IMR-90 (cell line): ENCODE measurements around the gene SIAH3. TPM values are rescaled to one million over a fixed set of nuclear protein-coding genes. Genes with fewer than 3 reads are reported as not detected.

Experiments
- ATAC-seq: fragments of 200-7000 bp; cut with Tn5 transposase; 2 replicates; pipeline ENCODE4 v1.9.1; 2020; ENCODE audit warnings: low read depth, mild to moderate bottlenecking, moderate library complexity
- BruUV-seq: library from RNA; stranded (reverse); fragments of 400-500 nt; replicated peaks from 2 replicates; lab custom pipeline; 2021; lab: Mats Ljungman, UMichigan
- CTCF ChIA-PET: fragments of 300-600 bp; formaldehyde crosslinking; extraction: SDS; loops from one replicate; lab custom pipeline; 2021; ENCODE audit warnings: antibody characterized with exemption; lab: Yijun Ruan, JAX
- POLR2A ChIA-PET: fragments of 300-600 bp; sonication (Branson Sonifier 250); formaldehyde crosslinking; loops from one replicate; lab custom pipeline; 2022; ENCODE audit warnings: antibody characterized with exemption; ENCODE audit not compliant: unreplicated experiment; lab: Charles Lee
- DNase-seq: peaks from one replicate; pipeline ENCODE4 v3.0.0; 2013
- H2AFZ ChIP-seq: replicated peaks from 2 replicates; pipeline ENCODE3; 2013; ENCODE audit warnings: low read length, mild to moderate bottlenecking; ENCODE audit not compliant: poor library complexity
- H2AK5ac ChIP-seq: 2 replicates; pipeline ENCODE4 v1.6.1; 2013; ENCODE audit warnings: low read depth, low read length, inconsistent platforms
- H2AK9ac ChIP-seq: replicated peaks from 2 replicates; pipeline ENCODE3; 2013; ENCODE audit warnings: mild to moderate bottlenecking, low read depth, low read length, moderate library complexity; ENCODE audit not compliant: poor library complexity
- H2BK120ac ChIP-seq: 2 replicates; pipeline ENCODE4 v1.6.1; 2013; ENCODE audit warnings: low read depth, low read length, inconsistent platforms
- H2BK15ac ChIP-seq: 3 replicates; pipeline ENCODE4 v1.6.1; 2013; ENCODE audit warnings: low read depth, low read length, inconsistent platforms
- H2BK20ac ChIP-seq: 2 replicates; pipeline ENCODE4 v1.6.1; 2013; ENCODE audit warnings: low read depth, mild to moderate bottlenecking, inconsistent platforms, low read length, moderate library complexity
- H2BK5ac ChIP-seq: 2 replicates; pipeline ENCODE4 v1.6.1; 2013; ENCODE audit warnings: mild to moderate bottlenecking, low read depth, low read length, inconsistent platforms; ENCODE audit not compliant: poor library complexity, severe bottlenecking
- H3K14ac ChIP-seq: replicated peaks from 2 replicates; pipeline ENCODE4 v1.6.1; 2013; ENCODE audit warnings: low read depth, low read length, inconsistent platforms
- H3K18ac ChIP-seq: 2 replicates; pipeline ENCODE4 v1.6.1; 2013; ENCODE audit warnings: low read depth, low read length, control low read depth
- H3K23ac ChIP-seq: 2 replicates; pipeline ENCODE4 v1.6.1; 2013; ENCODE audit warnings: low read depth, low read length, inconsistent platforms
- H3K27ac ChIP-seq: 2 replicates; pipeline ENCODE4 v1.5.1; 2013; ENCODE audit warnings: mild to moderate bottlenecking, control low read depth, low read length; ENCODE audit not compliant: insufficient read depth
- H3K27me3 ChIP-seq: 2 replicates; pipeline ENCODE4 v1.6.1; 2013; ENCODE audit warnings: low read length; ENCODE audit not compliant: control insufficient read depth, insufficient read depth
- H3K36me3 ChIP-seq: 2 replicates; pipeline ENCODE4 v1.6.1; 2013; ENCODE audit warnings: low read length, mixed read lengths; ENCODE audit not compliant: control insufficient read depth, insufficient read depth
- H3K4ac ChIP-seq: 2 replicates; pipeline ENCODE4 v1.6.1; 2013; ENCODE audit warnings: low read depth, low read length, inconsistent platforms
- H3K4me1 ChIP-seq: 2 replicates; pipeline ENCODE4 v1.6.1; 2013; ENCODE audit warnings: low read length, mixed read lengths; ENCODE audit not compliant: control insufficient read depth, insufficient read depth
- H3K4me2 ChIP-seq: 2 replicates; pipeline ENCODE4 v1.6.1; 2013; ENCODE audit warnings: low read depth, mild to moderate bottlenecking, control low read depth, low read length, moderate library complexity
- H3K4me3 ChIP-seq: 2 replicates; pipeline ENCODE4 v1.5.1; 2013; ENCODE audit warnings: low read depth, mild to moderate bottlenecking, control low read depth, low read length, moderate library complexity; ENCODE audit not compliant: insufficient read depth
- H3K56ac ChIP-seq: 2 replicates; pipeline ENCODE4 v1.6.1; 2013; ENCODE audit warnings: low read length, inconsistent platforms; ENCODE audit not compliant: insufficient read depth; ENCODE audit errors: extremely low read depth
- H3K79me1 ChIP-seq, 2 experiments: 2 replicates each; pipeline ENCODE4 v1.6.1; 2013; ENCODE audit warnings: low read length in 2 of 2, inconsistent platforms in 1 of 2, low read depth in 1 of 2
- H3K9ac ChIP-seq: 2 replicates; pipeline ENCODE4 v1.6.1; 2013; ENCODE audit warnings: low read depth, low read length, control low read depth
- H3K9me1 ChIP-seq: 2 replicates; pipeline ENCODE4 v1.6.1; 2013; ENCODE audit warnings: low read length, inconsistent platforms; ENCODE audit not compliant: insufficient read depth
- H3K9me3 ChIP-seq: 2 replicates; pipeline ENCODE4 v1.6.1; 2013; ENCODE audit warnings: low read length; ENCODE audit not compliant: control insufficient read depth, insufficient read depth
- H4K20me1 ChIP-seq: 2 replicates; pipeline ENCODE4 v1.6.1; 2013; ENCODE audit warnings: low read length, inconsistent platforms; ENCODE audit not compliant: insufficient read depth
- H4K5ac ChIP-seq: 2 replicates; pipeline ENCODE4 v1.6.1; 2013; ENCODE audit warnings: mild to moderate bottlenecking, low read depth, low read length, control low read depth
- H4K8ac ChIP-seq, 2 experiments: 2 replicates each; pipeline ENCODE4 v1.6.1; 2013; ENCODE audit warnings: low read depth in 2 of 2, low read length in 2 of 2, control low read depth in 1 of 2, inconsistent platforms in 1 of 2
- H4K91ac ChIP-seq: 2 replicates; pipeline ENCODE4 v1.6.1; 2013; ENCODE audit warnings: low read depth, low read length, inconsistent platforms; ENCODE audit not compliant: insufficient read depth
- BHLHE40 ChIP-seq: fragments of 150-350 bp; IDR thresholded peaks from 2 replicates; pipeline ENCODE4 v1.6.1; 2016; ENCODE audit warnings: mild to moderate bottlenecking, low read depth, low read length
- CHD1 ChIP-seq: IDR thresholded peaks from 2 replicates; pipeline ENCODE4 v1.6.1; 2012; ENCODE audit warnings: low read depth, low read length, improper control_type of control experiment
- FOS ChIP-seq: fragments of 150-350 bp; IDR thresholded peaks from 2 replicates; pipeline ENCODE4 v1.6.1; 2016; ENCODE audit warnings: low read depth, low read length
- MAFK ChIP-seq: IDR thresholded peaks from 2 replicates; pipeline ENCODE4 v1.6.1; 2012; ENCODE audit warnings: low read depth, low read length, improper control_type of control experiment
- MAZ ChIP-seq: IDR thresholded peaks from 2 replicates; pipeline ENCODE4 v1.6.1; 2012; ENCODE audit warnings: low read depth, mild to moderate bottlenecking, low read length, improper control_type of control experiment, moderate library complexity, borderline replicate concordance
- MXI1 ChIP-seq: IDR thresholded peaks from 2 replicates; pipeline ENCODE4 v1.6.1; 2012; ENCODE audit warnings: low read depth, mild to moderate bottlenecking, low read length, moderate library complexity, borderline replicate concordance
- NFE2L2 ChIP-seq: fragments of 150-350 bp; IDR thresholded peaks from 2 replicates; pipeline ENCODE4 v1.6.1; 2016; ENCODE audit warnings: low read depth, mild to moderate bottlenecking, low read length
- POLR2A ChIP-seq: IDR thresholded peaks from 2 replicates; pipeline ENCODE4 v1.6.1; 2012; ENCODE audit warnings: mild to moderate bottlenecking, low read depth, low read length
- RCOR1 ChIP-seq: IDR thresholded peaks from 2 replicates; pipeline ENCODE4 v1.6.1; 2012; ENCODE audit warnings: mild to moderate bottlenecking, low read length, improper control_type of control experiment; ENCODE audit not compliant: insufficient replicate concordance
- SMC3 ChIP-seq: fragments of 150-350 bp; IDR thresholded peaks from 2 replicates; pipeline ENCODE4 v1.6.1; 2016; ENCODE audit warnings: low read depth, mild to moderate bottlenecking, antibody characterized with exemption, low read length, moderate library complexity
- USF2 ChIP-seq: fragments of 150-350 bp; IDR thresholded peaks from 2 replicates; pipeline ENCODE4 v1.6.1; 2017; ENCODE audit warnings: mild to moderate bottlenecking, antibody characterized with exemption, low read length, low read depth
- WGBS, 2 experiments: methylation state at CpG; one replicate each; pipeline versions ENCODE4 v1.1.5 to v1.1.7; 2013; ENCODE audit warnings: missing lambda C conversion rate in 2 of 2; ENCODE audit not compliant: insufficient read length in 1 of 2; ENCODE audit errors: extremely low coverage in 2 of 2; 5-methylcytosine and 5-hydroxymethylcytosine counted together
- dilution Hi-C: fragments of 300-500 bp; cut with HindIII; formaldehyde crosslinking; loops from one replicate; pipeline ENCODE4 v1.14.3; 2018; ENCODE audit warnings: low sequenced_read_pairs; ENCODE audit not compliant: unreplicated experiment
- in situ Hi-C: fragments of 300-500 bp; cut with MboI; formaldehyde crosslinking; loops from 3 replicates; pipeline ENCODE4 v1.14.3; 2019; ENCODE audit warnings: low sequenced_read_pairs, inconsistent platforms, mixed read lengths
- intact Hi-C: fragments of 100-400 bp; cut with micrococcal nuclease; formaldehyde crosslinking; loops from 2 replicates; pipeline ENCODE4 v1.10.0; 2022
- polyA plus RNA-seq, 3 experiments: library from polyadenylated mRNA; depleted of rRNA; stranded (reverse); fragments of >200 nt; gene quantifications; 2 replicates each; pipeline ENCODE4 v1.2.3, GENCODE V29; 2012; ENCODE audit warnings: low replicate concordance in 1 of 3
- total RNA-seq: library from RNA; depleted of rRNA; stranded (reverse); fragments of >200 nt; gene quantifications from 2 replicates; pipeline ENCODE4 v1.2.3, GENCODE V29; 2012

The SIAH3 gene
- total and polyA plus RNA-seq, 2 of the 4 experiments (the other 2 are of a cell fraction), result under 0.01 TPM; not detected in 1

GRCh38 chr13:45885194-45885593 lies 33.6 kb upstream of the SIAH3 start:
- peaks cover 3% of the 10 kb centered on the region for H3K27me3 ChIP-seq
- no peak overlapping the region for H4K5ac ChIP-seq
- no peak overlapping the region for H4K8ac ChIP-seq
- no peak overlapping the region for H2AK5ac ChIP-seq
- H3K4me3 ChIP-seq, result no peak overlapping the region
- no peaks in the 10 kb centered on the region for H3K79me1 ChIP-seq
- WGBS, 2 experiments, result 63% methylated on average over 4 of the region's 5 CpGs; no CpG with 5 or more reads in 1 of the 2 experiments
- H3K4me2 ChIP-seq, result no peak overlapping the region
- H3K9me3 ChIP-seq, result no peaks in the 10 kb centered on the region
- in situ Hi-C loops, result no loop called here
- no peak overlapping the region for H2BK5ac ChIP-seq
- H3K23ac ChIP-seq, result no peak overlapping the region
- H2BK15ac ChIP-seq, result no peak overlapping the region
- H3K18ac ChIP-seq, result no peak overlapping the region
- no peak overlapping the region for H4K91ac ChIP-seq
- H3K9ac ChIP-seq, result no peak overlapping the region
- intact Hi-C loops, result no loop called here
- H2BK20ac ChIP-seq, result no peak overlapping the region
- no peak overlapping the region for H3K56ac ChIP-seq
- no TSS peak for BruUV-seq
- no peak overlapping the region for H3K14ac ChIP-seq
- no peak overlapping the region for H3K27ac ChIP-seq
- TF ChIP-seq MAZ (no peak), RCOR1 (no peak), MAFK (no peak), SMC3 (no peak), BHLHE40 (no peak), POLR2A (no peak), NFE2L2 (no peak), USF2 (no peak), FOS (no peak), CHD1 (no peak), MXI1 (no peak)
- H2AK9ac ChIP-seq, result no peak overlapping the region
- DNase-seq (no peak), ATAC-seq (no peak)
- H3K4ac ChIP-seq, result no peak overlapping the region
- no peaks in the 10 kb centered on the region for H4K20me1 ChIP-seq
- H3K4me1 ChIP-seq, result no peaks in the 10 kb centered on the region
- dilution Hi-C loops, result no loop called here
- H2AFZ ChIP-seq, result no peak overlapping the region
- no peaks in the 10 kb centered on the region for H3K9me1 ChIP-seq
- CTCF ChIA-PET, result no interaction called here
- no peak overlapping the region for H2BK120ac ChIP-seq
- POLR2A ChIA-PET, result no interaction called here
- H3K36me3 ChIP-seq, result no peaks in the 10 kb centered on the region
